Measurements from ENCODE around the gene KLK6. TPM values are rescaled to one million over a fixed set of nuclear protein-coding genes. Genes with fewer than 3 reads are reported as not detected.
A peak's percentile ranks its signal among the peaks of the same experiment; 100 is the strongest.

Gene KLK6
- total RNA-seq = 0.62 and 1.2 TPM in 2 replicates
- long read RNA-seq, partial matches to known transcripts = 0 of 1 reads
- long read RNA-seq, other reads (novel, unspliced or antisense) = 0 of 1 reads

DNA sequence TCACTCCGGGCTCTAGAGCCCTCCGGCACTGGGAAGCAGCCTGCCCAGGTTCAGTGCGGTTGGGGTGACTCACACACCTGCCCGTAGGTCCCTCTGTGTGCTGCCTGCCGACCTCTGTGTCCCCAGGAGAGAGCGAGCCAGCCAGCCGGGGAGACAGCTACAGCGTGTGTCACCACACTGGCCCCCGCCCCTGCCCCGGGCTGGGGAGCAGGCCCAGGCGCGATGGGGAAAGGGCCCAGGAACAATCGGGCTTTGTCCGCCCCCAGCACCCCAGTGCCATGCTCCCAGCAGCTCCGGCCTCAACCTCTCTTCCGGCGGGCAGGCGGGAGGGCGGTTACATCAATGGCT lies at the start of gene KLK6:
Gene KLK6 (minus strand): TSS at position 179 of the 348 bp plus-strand sequence. CDS start 1,487 bp downstream, outside the sequence.
- peaks cover under 1% of the 10 kb centered on the region for H3K4me1 Mint-ChIP-seq (ENCODE audit: low read depth)
- no peak within 1 kb of the TSS for H3K27ac Mint-ChIP-seq
- TF ChIP-seq, protein P1, sequence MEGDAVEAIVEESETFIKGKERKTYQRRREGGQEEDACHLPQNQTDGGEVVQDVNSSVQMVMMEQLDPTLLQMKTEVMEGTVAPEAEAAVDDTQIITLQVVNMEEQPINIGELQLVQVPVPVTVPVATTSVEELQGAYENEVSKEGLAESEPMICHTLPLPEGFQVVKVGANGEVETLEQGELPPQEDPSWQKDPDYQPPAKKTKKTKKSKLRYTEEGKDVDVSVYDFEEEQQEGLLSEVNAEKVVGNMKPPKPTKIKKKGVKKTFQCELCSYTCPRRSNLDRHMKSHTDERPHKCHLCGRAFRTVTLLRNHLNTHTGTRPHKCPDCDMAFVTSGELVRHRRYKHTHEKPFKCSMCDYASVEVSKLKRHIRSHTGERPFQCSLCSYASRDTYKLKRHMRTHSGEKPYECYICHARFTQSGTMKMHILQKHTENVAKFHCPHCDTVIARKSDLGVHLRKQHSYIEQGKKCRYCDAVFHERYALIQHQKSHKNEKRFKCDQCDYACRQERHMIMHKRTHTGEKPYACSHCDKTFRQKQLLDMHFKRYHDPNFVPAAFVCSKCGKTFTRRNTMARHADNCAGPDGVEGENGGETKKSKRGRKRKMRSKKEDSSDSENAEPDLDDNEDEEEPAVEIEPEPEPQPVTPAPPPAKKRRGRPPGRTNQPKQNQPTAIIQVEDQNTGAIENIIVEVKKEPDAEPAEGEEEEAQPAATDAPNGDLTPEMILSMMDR (IDR thresholded peaks at IDR 0.05; ENCODE audit: unreplicated experiment) = no peak
- no peaks in the 10 kb centered on the region for H3K36me3 Mint-ChIP-seq (ENCODE audit: insufficient read depth)
- peaks cover 33% of the 10 kb centered on the region for H3K27me3 Mint-ChIP-seq
- no peaks in the 10 kb centered on the region for H3K9me3 Mint-ChIP-seq (ENCODE audit: low read depth)
- DNase-seq (ENCODE audit: low spot score, unreplicated experiment) = no peak
- no peak within 1 kb of the TSS for H3K4me3 Mint-ChIP-seq (ENCODE audit: low read depth)

- peak overlapping the region; percentile 61 for H3K4me3 Mint-ChIP-seq (ENCODE audit: low read depth)
Observed at GRCh38 chr19:51018745-51019543, 49.6 kb upstream of the KLK6 start.

DNA sequence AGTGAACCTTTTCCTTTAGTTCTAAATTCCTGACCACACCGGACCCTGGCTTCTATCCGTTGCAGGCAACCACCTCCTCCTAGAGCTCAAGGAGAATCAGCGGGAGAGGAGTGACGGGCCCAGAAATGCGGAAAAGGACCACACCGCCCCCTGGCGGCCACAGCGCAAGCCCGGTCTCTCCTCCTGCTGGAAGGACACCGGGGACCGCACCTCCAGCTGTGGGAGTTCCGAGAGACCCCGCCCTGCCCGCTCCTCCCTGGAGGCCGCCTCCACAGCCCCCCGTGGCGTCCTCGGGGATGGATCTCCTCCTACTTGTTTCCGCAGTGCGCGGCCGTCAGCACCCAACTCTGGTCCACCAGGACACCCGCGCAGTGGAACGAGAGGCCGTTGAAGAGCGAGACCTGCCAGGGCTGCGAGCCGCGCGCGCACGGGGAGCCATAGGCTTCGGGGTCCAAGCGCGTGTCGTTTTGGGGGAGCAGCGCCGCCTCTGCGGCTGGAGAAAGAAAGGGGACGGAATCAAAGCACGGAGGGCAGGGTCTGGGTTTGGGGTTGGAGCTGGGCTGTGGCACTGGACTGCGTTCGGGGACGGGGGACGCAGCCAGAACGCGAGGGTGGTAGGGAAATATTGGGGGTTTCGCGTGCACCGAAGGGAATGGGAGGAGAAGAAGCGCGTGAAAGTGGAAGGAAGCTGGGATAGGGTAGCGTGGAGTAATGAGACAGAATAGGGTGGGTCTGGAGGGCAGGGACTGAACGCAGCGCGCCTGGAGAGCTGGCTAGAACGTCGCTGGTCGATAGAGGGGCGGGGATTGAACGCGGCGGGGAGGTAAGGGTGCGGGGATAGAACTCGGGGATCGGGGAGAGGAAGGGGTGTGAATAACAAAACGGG lies 47.6 kb upstream of the KLK6 start:
- no peaks in the 10 kb centered on the region for H3K9me3 Mint-ChIP-seq (ENCODE audit: low read depth)
- TF ChIP-seq, protein P1 (IDR thresholded peaks at IDR 0.05; ENCODE audit: unreplicated experiment) = peak; percentile 75
- H3K4me1 Mint-ChIP-seq (ENCODE audit: low read depth) = peaks cover 6% of the 10 kb centered on the region
- peak overlapping the region; percentile 81 for H3K27ac Mint-ChIP-seq
- H3K4me3 Mint-ChIP-seq (ENCODE audit: low read depth) = peak overlapping the region; percentile 72
- H3K27me3 Mint-ChIP-seq = peaks cover 72% of the 10 kb centered on the region
- H3K36me3 Mint-ChIP-seq (ENCODE audit: insufficient read depth) = no peaks in the 10 kb centered on the region
- peak; percentile 47 for DNase-seq (ENCODE audit: low spot score, unreplicated experiment)

More at GRCh38 chr19:51018745-51019543, 49.6 kb upstream of the KLK6 start:
- H3K27ac Mint-ChIP-seq = peak overlapping the region; percentile 31
- DNase-seq (ENCODE audit: low spot score, unreplicated experiment) = no peak
- TF ChIP-seq, protein P1 (IDR thresholded peaks at IDR 0.05; ENCODE audit: unreplicated experiment) = no peak
- H3K36me3 Mint-ChIP-seq (ENCODE audit: insufficient read depth) = no peaks in the 10 kb centered on the region
- peaks cover 6% of the 10 kb centered on the region for H3K4me1 Mint-ChIP-seq (ENCODE audit: low read depth)
- no peaks in the 10 kb centered on the region for H3K9me3 Mint-ChIP-seq (ENCODE audit: low read depth)
- H3K27me3 Mint-ChIP-seq = peaks cover 69% of the 10 kb centered on the region

DNA sequence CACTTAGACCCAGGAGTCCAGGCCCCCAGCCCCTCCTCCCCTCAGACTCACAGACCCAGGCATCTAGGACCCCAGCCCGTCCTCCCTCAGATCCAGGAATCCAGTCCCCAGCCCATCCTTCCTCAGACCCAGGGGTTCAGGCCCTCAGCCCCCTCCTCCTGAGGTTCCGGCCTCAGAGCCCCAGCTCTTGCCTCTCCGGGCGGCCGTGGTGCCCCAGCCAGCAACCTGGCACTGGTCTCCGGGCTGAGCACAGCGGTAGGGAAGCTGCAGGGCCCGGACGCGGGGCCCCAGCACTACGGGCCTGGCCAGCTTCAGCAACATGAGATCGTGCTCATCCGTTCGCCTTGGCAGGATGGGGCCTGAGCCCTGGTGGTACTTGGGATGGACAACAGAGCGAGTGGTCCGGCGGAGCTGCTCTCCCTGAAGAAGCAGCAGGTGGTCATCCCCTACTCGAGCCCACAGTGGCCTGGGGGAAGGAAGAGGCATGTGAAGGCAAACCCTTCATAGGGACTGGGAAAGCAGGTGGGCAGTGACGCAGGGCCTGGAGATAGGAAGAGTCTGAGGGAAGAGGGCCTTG lies 46.4 kb upstream of the KLK6 start:
- Mint-ChIP-seq H3K4me3 (ENCODE audit: low read depth) (no peak overlapping the region), H3K27ac (no peak overlapping the region), H3K9me3 (ENCODE audit: low read depth) (no peaks in the 10 kb centered on the region), H3K27me3 (peaks cover 70% of the 10 kb centered on the region), H3K36me3 (ENCODE audit: insufficient read depth) (no peaks in the 10 kb centered on the region), H3K4me1 (ENCODE audit: low read depth) (peaks cover 6% of the 10 kb centered on the region)
- DNase-seq (ENCODE audit: low spot score, unreplicated experiment) = no peak
- TF ChIP-seq, protein P1 (IDR thresholded peaks at IDR 0.05; ENCODE audit: unreplicated experiment) = no peak

DNA sequence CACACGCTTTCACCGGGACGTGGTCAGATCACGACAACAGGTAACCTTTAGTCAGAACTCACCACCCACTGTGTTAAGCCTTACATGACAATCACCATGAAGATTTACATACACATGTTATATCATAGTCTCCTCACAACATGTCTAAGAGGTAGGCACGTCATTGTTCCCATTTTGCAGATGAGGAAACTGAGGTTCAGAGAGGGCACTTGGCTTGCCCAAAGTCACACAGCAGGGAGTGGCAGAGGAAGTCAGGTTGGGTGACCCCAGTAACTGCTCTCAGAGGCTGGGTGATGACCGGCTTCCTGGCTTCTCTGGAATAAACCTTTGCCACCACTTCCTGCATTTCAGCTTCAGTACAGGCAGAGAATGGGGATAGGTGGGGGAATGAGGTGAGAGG lies 44.9 kb upstream of the KLK6 start:
- Mint-ChIP-seq H3K4me1 (ENCODE audit: low read depth) (peaks cover 6% of the 10 kb centered on the region), H3K27me3 (peaks cover 76% of the 10 kb centered on the region), H3K4me3 (ENCODE audit: low read depth) (no peak overlapping the region), H3K36me3 (ENCODE audit: insufficient read depth) (no peaks in the 10 kb centered on the region), H3K27ac (no peak overlapping the region), H3K9me3 (ENCODE audit: low read depth) (no peaks in the 10 kb centered on the region)
- TF ChIP-seq, protein P1 (IDR thresholded peaks at IDR 0.05; ENCODE audit: unreplicated experiment) = no peak
- DNase-seq (ENCODE audit: low spot score, unreplicated experiment) = no peak
